HT-29 (cell line): ENCODE results near the gene PDE6A. TPM values are rescaled to one million over a fixed set of nuclear protein-coding genes. Genes with fewer than 3 reads are reported as not detected.

ENCODE experiments used
- DNase-seq: peaks from one replicate; pipeline ENCODE4 v3.0.0-alpha.2; 2015; ENCODE audit warnings: low spot score
- total RNA-seq: library from RNA; depleted of rRNA; stranded (reverse); fragments of >200 nt; shearing (Covaris generic); gene quantifications from 2 replicates; pipeline ENCODE4 v1.2.3, GENCODE V29; 2014

The PDE6A gene
- total RNA-seq, 1 experiment from 2014 or later, result not detected

DNA sequence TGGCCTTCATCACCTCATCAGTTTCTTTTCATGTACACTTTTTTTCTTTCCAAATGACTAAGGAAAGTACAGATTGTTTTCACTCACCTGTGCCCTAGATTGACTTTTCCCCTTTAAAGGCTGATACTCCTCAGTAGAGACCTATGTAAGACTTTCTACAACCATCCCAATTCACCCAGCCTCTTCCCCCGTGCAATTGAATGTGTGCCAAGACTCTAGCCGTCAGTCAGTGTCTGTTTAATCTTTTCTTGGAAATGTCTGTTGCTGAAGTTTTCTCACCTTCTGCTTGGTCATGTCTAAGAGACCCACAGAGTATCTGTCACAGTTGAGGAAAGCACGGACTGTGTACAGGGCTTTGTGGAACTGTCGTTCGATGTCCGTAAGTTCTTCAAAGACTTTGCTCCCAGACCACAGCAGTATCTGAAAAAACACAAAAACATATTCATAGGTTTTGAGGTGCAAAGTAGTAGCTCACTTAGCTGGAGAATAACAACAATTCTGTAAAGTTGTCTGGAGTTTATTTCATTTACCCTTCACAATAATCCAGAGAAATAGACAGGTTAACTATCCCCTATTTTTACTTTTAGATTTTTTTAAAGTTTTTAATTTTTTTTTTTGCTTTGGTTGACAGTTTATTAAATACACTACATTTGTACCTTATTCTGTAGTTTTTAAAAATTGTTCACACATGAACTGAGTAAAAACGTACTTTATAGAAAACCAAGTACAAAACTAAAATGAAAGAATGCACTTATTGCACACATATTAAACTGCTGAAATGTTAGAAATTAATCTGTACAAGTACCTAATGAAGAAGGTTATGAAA lies 13.6 kb downstream of the PDE6A start:
- DNase-seq, result no peak

DNA sequence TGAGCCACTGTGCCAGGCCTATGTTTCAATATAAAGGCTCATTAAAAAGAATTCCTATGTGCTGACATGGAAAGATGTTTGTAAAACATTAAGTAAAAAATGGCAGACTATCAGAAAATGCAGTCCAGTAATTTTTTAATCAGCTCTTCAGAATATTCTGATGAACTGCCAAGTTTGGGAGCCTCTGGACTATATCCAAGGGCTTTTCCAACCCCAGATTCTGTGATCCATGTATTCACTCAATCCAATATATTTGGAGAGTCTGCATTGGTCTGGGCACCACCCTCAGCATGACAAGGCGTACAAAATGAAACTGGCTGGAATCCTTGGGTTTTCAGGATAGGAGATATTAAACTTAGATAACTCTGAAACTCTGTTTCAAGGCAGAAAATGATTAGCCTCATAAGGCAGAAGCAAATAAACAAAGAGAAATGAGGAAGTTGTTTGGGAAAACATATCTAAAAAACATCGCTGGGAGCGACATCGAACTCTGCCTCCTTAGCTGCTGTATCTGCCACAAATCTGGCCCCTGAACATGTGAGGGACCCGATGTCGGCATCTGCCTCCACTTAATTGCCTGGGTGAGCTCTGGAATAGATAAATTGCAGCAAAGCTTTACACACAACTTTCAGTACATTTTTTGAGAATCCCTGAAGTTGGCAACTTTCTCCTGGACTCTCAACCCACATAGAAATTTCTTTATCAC lies 14.4 kb downstream of the PDE6A start:
- DNase-seq, result no peak

DNA sequence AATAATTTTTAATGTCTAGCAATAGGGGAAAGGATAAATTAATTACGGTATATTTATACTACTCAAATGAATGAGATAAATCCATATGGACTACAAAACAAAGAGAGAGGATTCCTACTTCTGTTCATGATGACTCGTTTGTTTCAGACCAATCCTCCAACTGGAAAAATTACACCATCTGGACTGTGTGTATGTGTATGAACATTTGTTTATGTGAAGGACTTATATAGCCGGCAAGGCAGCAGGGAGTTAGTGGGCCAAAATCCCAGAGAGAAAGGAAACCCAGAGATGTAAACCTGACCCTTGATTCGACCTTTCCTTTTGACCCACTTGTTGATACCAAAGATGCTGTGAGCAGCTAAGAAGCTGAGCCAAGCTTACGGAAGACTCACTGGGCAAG lies 20.1 kb downstream of the PDE6A start:
- no peak for DNase-seq

DNA sequence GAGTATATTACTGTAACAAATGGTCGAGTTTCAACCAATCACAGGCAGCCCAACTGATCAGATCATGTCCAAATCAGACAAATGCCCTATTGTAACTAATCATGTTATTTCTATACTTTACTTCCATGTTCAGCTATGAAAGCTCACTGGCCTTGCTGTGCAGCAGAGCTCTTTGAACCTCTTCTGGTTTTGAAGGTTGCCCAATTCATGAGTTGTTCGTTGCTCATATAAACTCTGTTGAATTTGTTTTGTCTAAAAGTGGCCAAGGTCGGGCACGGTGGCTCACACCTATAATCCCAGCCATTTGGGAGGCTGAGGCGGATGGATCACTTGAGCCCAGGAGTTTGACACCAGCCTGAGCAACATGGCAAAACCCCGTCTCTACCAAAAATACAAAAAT lies 21.6 kb downstream of the PDE6A start:
- DNase-seq, result no peak

DNA sequence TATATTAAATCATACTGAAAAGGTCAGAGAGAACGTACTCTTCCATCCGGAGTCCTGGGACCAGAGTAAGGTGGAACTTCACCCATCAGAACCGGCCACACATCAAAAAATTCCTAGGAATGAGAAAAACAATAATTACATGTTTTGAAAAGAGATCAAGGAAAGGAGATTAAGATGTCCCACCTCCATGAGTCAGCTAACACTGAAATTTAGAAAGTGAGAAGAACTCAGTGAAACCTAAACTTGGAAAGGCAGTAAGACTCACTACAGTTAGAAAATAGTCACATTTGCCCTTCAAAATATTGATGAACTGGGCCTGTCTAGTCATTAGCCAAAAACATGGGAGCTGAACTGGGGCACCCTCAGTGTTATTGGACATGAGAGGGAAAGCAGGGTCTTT lies 23.0 kb downstream of the PDE6A start:
- DNase-seq, result no peak

DNA sequence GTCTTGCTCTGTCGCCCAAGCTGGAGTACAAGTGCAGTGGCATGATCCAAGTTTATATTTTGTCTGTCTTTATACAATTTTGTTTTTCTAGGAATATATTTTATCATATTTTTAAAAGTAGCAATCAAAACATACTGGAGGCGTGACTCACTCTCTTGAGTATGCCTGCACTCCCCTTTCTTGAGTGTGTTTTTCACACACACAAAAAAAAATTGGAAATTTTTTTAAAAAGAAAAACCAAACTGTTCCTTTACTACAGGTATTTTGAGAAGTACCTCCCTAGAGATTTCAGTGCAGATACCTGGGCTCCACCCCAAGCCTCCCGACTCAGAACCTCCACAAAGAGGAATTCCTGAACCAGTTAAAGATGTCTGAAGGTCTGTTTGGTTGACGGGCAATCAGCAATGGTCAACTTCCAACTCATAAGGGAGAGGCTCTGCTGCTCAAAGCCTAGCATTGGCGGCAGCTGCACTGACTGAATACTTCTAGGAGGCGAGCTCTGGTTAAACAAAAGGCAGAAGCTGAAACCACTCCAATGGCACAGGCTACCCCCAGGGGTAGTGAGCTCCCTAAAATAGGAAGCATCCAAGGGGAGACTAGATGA lies 27.4 kb downstream of the PDE6A start:
- no peak for DNase-seq

DNA sequence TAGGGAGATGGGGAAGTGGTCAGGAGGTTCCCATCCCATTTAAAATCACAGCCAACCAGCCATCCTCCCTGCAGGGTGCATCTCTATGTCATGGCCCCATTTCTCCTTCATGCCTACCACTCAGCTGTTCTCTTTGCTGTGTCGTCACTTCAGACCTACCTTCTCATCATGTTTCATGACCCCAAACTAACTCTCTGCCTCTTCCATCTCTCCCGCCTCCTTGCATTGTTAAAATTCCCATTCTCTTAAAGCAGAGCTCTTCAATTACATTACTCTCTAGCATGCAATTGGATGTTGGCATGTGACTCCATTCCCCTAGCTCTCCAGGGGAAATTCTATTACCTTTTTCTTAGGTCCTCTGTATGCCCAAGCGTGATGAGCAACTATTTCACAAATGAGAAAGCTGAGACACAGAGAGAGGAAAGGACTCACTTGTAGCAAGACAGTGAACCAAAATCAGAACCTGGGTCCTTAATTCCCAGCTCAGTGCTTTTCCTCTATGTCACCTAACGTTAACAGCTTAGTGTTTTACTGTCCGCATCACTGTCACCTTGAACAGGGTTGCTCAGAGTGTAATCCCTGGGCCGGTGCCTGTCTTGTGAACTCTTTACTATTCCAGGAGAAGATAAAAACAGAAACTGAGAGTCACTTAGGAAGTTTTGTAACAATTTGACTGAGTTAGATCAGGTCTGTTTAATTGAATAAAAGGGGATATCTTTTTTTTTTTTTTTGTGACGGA lies 28.1 kb downstream of the PDE6A start:
- no peak for DNase-seq

DNA sequence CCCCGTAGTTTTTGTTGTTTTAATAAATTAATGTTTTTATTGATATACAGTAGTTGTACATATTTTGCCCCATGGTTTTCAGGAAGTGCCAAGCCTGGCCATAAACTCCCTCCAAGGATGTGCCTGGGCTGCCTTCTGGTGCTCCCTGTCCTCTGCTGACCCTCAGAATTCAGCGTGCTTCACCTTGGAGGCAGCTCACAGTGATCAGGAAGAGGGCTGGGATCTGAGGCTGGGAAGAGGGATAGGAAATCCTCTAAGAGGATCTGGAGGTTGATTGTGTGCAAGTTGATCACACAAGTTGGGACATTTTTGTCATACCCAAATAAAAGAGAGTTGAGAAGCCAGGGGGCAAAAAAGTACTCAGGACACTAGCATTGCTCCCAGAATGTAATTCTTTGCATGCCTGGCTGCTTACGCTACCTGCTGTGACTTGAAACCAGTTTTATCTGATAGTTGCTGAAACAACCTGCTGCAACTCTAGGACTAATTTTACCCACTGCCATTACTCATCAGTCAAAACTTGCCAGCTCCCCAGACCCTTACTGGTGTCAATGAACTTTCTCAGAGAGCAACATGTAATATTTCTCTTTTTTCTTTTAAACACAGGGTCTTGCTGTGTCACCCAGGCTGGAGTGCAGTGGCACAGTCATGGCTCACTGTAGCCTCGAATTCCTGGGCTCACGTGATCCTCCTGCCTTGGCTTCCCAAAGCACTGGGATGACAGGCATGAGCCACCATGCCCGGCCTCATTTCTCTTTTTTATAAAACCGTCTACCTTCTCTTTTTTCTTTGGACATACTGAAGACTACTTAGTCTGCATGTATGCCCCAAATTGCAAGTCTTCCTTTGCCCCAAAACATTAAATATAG lies 29.0 kb downstream of the PDE6A start:
- no peak for DNase-seq

DNA sequence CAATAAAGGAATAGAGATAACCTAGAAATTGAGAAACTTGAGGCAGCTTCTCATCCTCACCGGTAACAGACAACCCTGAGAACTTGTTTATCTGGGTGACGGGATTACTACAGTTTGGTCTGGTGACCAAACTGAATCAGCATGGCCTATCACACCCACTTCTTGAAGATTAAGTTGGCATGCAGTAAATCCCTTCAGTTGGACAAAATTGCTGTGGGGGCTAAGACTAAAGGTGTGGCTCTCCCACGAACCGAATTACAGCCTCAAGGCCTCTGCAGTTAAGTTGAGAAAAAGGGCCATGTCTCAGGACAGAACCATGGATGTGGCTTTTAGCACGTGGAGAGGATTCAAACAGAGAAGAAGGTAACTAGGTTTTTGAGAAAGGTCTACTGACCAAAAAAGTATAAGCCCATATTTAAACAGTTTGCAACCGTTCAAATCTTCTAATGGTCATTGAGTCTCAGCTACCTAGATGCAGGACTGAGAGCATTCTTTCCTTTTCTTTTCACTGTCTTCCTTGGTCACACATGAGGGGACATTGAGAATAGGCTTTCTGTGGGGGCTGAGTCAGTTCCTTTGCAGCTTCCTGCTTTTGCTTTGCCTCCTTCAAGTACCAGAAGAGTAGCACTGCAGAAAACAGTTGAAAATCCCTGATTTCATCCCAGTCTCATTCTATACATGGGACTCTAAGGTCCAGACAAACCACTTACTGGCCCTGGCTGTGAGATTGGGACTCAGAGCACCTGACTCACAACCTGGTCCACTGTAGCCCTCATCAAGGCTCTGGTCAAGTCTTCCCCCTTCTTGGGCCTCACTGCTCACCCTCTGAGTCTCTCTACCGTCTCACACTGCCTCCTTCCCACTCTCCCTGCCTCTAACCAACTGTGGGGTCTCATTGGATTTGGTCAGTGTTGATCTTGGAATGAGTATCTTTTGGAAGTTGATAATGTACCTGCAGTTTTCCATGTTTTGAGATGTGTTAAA lies 30.9 kb downstream of the PDE6A start:
- DNase-seq, result no peak

DNA sequence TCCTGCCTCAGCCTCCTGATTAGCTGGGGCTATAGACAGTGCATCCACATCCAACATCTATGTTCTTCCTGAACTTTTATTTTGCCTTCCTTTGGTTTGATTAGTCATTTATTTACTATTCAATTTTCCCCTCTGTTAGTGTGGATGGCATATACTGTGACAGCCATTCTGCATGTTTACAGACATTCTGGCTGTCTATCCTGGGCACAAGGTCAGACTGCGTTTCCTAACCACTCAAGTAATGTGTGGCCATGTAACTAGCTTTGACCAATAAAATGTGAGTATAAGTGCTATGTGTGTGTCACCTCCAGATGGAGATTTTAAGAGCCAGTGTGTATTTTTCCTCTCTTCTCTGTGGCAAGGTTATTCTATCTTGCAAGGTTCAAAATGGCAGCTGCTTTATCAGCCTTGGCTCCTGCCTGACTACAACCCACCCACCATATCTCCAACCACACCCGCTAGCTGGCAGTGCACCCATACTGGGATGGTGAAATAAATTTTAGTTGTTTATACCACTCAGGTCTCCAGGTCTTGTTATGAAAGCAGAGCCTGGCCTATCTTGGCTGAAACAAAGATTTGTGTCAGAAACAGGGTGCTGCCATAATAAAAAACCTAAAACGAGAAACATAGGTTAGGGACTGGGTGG lies 32.2 kb downstream of the PDE6A start:
- DNase-seq, result no peak

DNA sequence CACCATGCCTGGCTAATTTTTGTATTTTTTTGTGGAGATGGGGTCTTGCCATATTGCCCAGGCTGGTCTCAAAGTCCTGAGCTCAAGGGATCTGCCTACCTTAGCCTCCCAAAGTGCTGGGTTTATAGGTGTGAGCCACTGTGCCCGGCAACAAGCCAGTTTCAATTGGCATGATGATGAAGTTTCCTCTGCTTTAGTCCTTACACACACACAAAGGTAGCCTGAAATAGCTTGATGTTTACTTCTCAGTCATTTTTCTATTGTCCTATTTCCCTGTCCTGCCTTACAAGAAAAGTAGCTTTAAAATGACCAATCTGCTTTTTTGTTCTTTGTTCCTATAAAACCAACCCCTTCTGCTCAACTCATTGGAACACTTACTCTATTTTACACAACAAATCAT lies 33.6 kb downstream of the PDE6A start:
- DNase-seq, result no peak

DNA sequence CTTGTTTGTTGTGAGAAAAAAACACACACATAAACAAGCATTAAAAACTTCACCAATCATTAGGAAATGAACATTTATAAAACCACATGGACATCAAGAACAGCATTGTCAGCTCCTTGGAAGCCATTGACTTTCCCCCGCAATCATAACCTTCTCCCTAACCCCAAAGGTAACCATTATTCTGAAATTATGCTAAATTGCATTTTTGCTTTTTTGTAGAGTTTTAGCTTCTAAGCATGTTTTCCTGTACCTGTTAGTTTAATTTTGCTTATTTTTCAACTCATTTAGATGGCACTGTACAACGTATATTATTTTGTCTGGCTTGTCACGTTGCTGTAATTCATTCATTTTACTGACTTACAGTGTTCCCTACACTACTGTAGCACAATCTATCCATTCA lies 36.8 kb downstream of the PDE6A start:
- DNase-seq, result no peak

DNA sequence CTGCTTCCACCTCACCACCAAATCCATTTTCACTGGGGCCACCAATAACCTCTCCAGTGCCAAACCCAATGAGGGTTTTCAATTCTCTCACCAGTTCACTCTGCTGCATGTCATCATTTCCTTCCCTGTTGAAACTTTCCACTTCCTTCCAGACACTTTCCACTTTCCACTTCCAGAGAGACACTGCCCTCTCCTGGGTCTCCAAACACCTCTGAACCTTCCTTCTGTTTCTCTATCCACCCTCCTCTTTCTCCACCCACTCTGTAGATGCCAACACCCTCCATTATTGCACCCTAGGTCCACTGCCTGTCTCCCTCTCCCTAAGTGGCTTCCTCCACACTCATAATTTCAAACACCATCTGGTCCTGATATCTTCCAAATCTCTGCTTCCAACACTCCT lies 39.6 kb downstream of the PDE6A start:
- DNase-seq, result no peak

DNA sequence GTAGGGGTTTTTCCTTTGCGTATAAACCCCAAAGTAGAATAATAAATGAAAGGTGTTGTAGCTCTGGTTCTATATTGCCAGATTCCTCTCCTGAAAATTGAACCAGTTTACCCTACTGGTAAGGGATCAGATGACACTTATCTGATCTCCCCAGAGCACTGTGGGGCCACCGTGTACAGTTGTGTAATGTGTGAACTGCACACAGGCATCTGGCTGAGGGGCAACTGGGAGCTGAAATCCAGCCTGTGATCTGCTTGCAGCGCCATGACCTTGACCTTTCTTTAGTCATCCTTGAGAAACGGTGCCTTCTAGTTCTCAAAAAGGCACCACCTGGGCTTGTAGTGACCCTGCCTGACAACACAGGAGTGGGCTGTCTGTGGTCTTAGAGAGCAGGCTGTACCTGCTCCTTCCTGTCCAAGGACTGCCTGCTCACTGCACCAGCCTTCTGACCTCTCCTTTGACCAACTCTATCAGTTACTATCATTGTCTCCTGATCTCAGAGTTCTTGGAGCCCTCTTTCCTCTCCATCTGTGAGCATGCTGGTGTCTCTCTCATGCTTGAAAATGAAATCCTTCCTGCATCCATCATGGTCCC lies 40.2 kb downstream of the PDE6A start:
- no peak for DNase-seq

DNA sequence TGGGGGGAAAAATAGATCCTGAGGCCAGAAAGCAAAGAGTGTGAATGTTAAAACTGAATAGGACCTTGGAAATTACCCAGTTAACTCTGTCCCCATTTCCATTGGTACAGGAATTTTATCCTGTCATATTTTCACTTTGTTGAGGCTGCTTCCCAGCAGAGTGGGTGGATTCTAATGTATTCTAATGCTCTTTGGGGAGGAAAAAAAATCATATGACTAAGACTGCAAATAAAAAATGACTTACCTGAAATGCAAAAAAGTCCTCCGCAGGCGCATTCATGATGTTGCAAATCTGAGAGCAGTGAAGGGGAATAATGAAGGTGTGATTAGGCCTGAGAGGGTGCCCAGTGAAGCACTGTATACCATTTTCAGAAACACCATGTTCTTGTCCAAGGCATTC lies 41.2 kb downstream of the PDE6A start:
- no peak for DNase-seq

DNA sequence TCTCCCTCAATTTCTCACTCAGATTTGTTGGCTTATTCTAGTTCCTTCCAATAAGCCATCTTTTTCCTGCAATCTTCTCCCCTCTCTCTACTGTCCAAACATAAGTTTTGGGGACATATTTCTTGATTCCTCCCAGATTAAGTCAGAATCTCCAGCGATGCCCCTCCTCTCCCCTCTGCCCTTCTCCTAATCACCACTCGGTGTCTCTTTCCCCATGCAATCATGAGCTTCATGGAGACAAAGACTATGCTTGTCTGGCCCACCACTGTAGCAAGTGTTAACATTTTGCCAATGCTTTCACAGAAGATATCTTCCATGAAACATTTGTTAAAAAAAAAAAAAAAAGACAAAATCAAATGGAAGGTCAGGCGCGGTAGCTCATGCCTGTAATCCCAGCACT lies 42.4 kb downstream of the PDE6A start:
- no peak for DNase-seq

DNA sequence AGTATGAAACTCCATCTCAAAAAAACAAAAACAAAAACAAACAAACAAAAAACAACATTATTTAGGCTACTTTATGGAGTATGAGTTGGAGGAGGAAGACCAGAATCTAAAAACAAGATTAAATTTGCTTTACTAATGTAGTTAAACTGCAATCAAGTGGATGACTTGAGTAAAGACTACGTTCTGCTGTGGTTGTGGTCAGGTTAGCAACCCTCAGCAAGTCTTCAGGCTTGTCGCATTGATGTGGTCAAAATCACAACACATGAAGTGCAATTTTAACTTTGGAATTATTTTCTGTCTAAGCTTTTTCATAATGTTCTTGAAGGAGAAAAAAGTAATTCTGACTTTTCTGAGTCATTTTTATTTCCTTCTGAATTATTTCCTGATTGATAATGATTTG lies 43.1 kb downstream of the PDE6A start:
- DNase-seq, result no peak

DNA sequence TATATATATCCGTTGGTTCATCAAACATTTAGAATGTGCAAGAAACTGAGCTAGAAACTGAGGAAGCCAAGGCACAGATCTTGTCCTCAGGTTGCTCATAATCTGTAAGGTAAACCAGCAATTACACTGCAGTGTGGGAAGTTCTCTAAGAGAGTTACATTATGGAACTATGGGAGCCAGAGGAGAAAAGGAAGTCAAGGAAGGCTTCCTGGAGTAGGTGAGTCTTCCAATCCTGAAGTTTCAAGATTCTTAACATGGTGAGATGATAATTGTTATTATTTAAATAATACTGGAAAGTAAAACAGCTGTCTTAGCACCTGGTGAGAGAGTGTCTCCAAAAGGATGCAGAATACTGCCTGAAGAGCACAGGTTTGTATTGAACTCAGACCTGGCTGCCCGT lies 44.2 kb downstream of the PDE6A start:
- DNase-seq, result no peak

DNA sequence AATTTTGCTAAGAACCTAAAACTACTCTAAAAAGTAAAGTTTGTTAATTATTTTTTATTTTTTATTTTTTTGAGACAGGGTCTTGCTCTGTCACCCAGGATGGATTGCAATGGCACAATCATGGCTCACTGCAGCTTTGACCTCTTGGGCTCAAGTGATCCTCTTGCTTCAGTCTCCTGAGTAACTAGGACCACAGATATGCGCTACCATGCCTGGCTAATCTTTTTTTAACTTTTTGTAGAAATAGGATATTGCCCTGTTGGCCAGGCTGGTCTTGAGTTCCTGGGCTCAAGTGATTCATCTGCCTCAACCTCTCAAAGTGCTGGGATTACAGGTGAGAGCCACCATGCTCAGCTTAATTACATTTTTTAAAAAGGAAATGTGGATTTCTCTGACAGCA lies 45.8 kb downstream of the PDE6A start:
- DNase-seq, result no peak
